HCT116 (cell line): ENCODE measurements around the gene DDX1. TPM values are rescaled to one million over a fixed set of nuclear protein-coding genes. Genes with fewer than 3 reads are reported as not detected.

Experiments
- ATAC-seq: fragments of 200-7000 bp; cut with Tn5 transposase; 2 replicates; pipeline ENCODE4 v1.9.1; 2020; ENCODE audit warnings: mild to moderate bottlenecking, moderate library complexity
- BruUV-seq: library from RNA; stranded (reverse); fragments of 400-500 nt; replicated peaks from 2 replicates; lab custom pipeline; 2021; lab: Mats Ljungman, UMichigan
- CTCF ChIA-PET: fragments of 300-600 bp; sonication (Branson Sonifier 250); formaldehyde crosslinking; loops from one replicate; lab custom pipeline; 2021; ENCODE audit warnings: antibody characterized with exemption; lab: Charles Lee
- POLR2A ChIA-PET: fragments of 300-600, 350-600 bp; sonication (Branson Sonifier 250); formaldehyde crosslinking; loops from one replicate; lab custom pipeline; 2021; ENCODE audit warnings: antibody characterized with exemption; lab: Charles Lee
- RAD21 ChIA-PET, 2 experiments: fragments of 300-600 bp; sonication (Branson Sonifier 250); formaldehyde crosslinking; loops; one replicate each; lab custom pipeline; 2023; ENCODE audit warnings: low total read pairs in 2 of 2; ENCODE audit not compliant: uncharacterized antibody in 2 of 2, unreplicated experiment in 2 of 2, low non-redundant PET in 1 of 2; lab: Charles Lee
- DNase-seq: peaks from one replicate; pipeline ENCODE4 v3.0.0-alpha.2; 2010; ENCODE audit warnings: low read depth, low spot score
- H2AFZ ChIP-seq: fragments of 200-600 bp; shearing (Covaris generic), sonication (generic); 2 replicates; pipeline ENCODE4 v1.6.1; 2017; ENCODE audit warnings: low read depth, mixed run types, mixed read lengths, antibody characterized with exemption, low read length; ENCODE audit not compliant: poor library complexity, severe bottlenecking
- H3K27ac ChIP-seq: 2 replicates; pipeline ENCODE4 v1.5.1; 2012; ENCODE audit warnings: low read depth, low read length
- H3K27me3 ChIP-seq: fragments of 200-600 bp; sonication (generic); 2 replicates; pipeline ENCODE4 v1.6.1; 2016; ENCODE audit warnings: mixed run types, low read length, mixed read lengths; ENCODE audit not compliant: insufficient read depth
- H3K36me3 ChIP-seq, 2 experiments: fragments of 200-500 bp in 1 of 2; fragments of 200-600 bp in 1 of 2; sonication (Bioruptor generic) in 1 of 2; sonication (generic) in 1 of 2; 2 replicates each; pipeline versions ENCODE4 v1.5.1 to v1.6.1; 2014 to 2016; ENCODE audit warnings: low read length in 2 of 2, inconsistent platforms in 1 of 2, mixed read lengths in 1 of 2, mixed run types in 1 of 2; ENCODE audit not compliant: insufficient read depth in 2 of 2, control insufficient read depth in 1 of 2
- H3K4me1 ChIP-seq, 2 experiments: fragments of 200-600 bp in 1 of 2; sonication (generic) in 1 of 2; 2 replicates each; pipeline versions ENCODE4 v1.5.1 to v1.6.1; 2012 to 2017; ENCODE audit warnings: low read length in 2 of 2, inconsistent platforms in 1 of 2, mild to moderate bottlenecking in 1 of 2, mixed read lengths in 1 of 2, mixed run types in 1 of 2, moderate library complexity in 1 of 2; ENCODE audit not compliant: insufficient read depth in 2 of 2, control insufficient read depth in 1 of 2
- H3K4me2 ChIP-seq: fragments of 200-600 bp; sonication (generic); 2 replicates; pipeline ENCODE4 v1.6.1; 2017; ENCODE audit warnings: mixed run types, low read length, mixed read lengths
- H3K4me3 ChIP-seq, 2 experiments: fragments of 200-600 bp in 1 of 2; sonication (generic) in 1 of 2; replicated peaks in 1 of 2; 2 replicates each; pipeline ENCODE4 v1.5.1; 2011 to 2016; ENCODE audit warnings: low read length in 2 of 2, control low read depth in 1 of 2, low read depth in 1 of 2, mild to moderate bottlenecking in 1 of 2, mixed read lengths in 1 of 2, mixed run types in 1 of 2
- H3K79me2 ChIP-seq: fragments of 200-600 bp; sonication (generic); 2 replicates; pipeline ENCODE4 v1.6.1; 2017; ENCODE audit warnings: mild to moderate bottlenecking, mixed run types, low read length, moderate library complexity, mixed read lengths; ENCODE audit not compliant: insufficient read depth
- H3K9ac ChIP-seq: fragments of 200-600 bp; sonication (generic); 2 replicates; pipeline ENCODE4 v1.6.1; 2016; ENCODE audit warnings: low read length, mixed read lengths
- H3K9me2 ChIP-seq: fragments of 200-600 bp; sonication (generic), shearing (Covaris generic); 2 replicates; pipeline ENCODE4 v1.6.1; 2017; ENCODE audit warnings: mixed run types, mild to moderate bottlenecking, moderate library complexity; ENCODE audit not compliant: insufficient read depth
- H3K9me3 ChIP-seq, 2 experiments: fragments of 200-500 bp in 1 of 2; fragments of 200-600 bp in 1 of 2; sonication (Bioruptor generic) in 1 of 2; sonication (generic) in 1 of 2; 2 replicates each; pipeline ENCODE4 v1.6.1; 2014 to 2017; ENCODE audit warnings: low read length in 2 of 2, mixed read lengths in 2 of 2, inconsistent platforms in 1 of 2, low read depth in 1 of 2, mild to moderate bottlenecking in 1 of 2, mixed run types in 1 of 2, moderate library complexity in 1 of 2; ENCODE audit not compliant: control insufficient read depth in 1 of 2, insufficient read depth in 1 of 2
- H4K20me1 ChIP-seq: fragments of 200-600 bp; sonication (generic), shearing (Covaris generic); 2 replicates; pipeline ENCODE4 v1.6.1; 2017; ENCODE audit warnings: mixed run types, mild to moderate bottlenecking, moderate library complexity; ENCODE audit not compliant: insufficient read depth
- CEBPB ChIP-seq: IDR thresholded peaks from 2 replicates; pipeline ENCODE4 v1.6.1; 2012; ENCODE audit warnings: low read depth
- EGR1 ChIP-seq: IDR thresholded peaks from 2 replicates; pipeline ENCODE4 v1.6.1; 2012; ENCODE audit warnings: low read depth
- ELF1 ChIP-seq: IDR thresholded peaks from 2 replicates; pipeline ENCODE4 v1.6.1; 2012; ENCODE audit warnings: low read depth, borderline replicate concordance
- EZH2phosphoT487 ChIP-seq: fragments of 200-600 bp; IDR thresholded peaks from 2 replicates; pipeline ENCODE4 v1.6.1; 2018; ENCODE audit warnings: antibody characterized with exemption, borderline replicate concordance
- FOSL1 ChIP-seq: IDR thresholded peaks from 2 replicates; pipeline ENCODE4 v1.6.1; 2012; ENCODE audit warnings: low read depth
- POLR2A ChIP-seq: IDR thresholded peaks from 2 replicates; pipeline ENCODE4 v1.7.0; 2011; ENCODE audit warnings: borderline replicate concordance; ENCODE audit not compliant: insufficient read depth, insufficient read length; ENCODE audit errors: extremely low read depth
- POLR2AphosphoS5 ChIP-seq: IDR thresholded peaks from 2 replicates; pipeline ENCODE4 v1.6.1; 2011; ENCODE audit warnings: mild to moderate bottlenecking, low read depth, low read length, moderate library complexity
- RAD21 ChIP-seq: IDR thresholded peaks from 2 replicates; pipeline ENCODE4 v1.6.1; 2012; ENCODE audit warnings: low read depth, mild to moderate bottlenecking
- SIN3A ChIP-seq: IDR thresholded peaks from 2 replicates; pipeline ENCODE4 v1.6.1; 2012; ENCODE audit warnings: low read depth
- SRF ChIP-seq: IDR thresholded peaks from 2 replicates; pipeline ENCODE4 v1.6.1; 2012; ENCODE audit warnings: low read depth
- YY1 ChIP-seq: IDR thresholded peaks from 2 replicates; pipeline ENCODE4 v1.6.1; 2011; ENCODE audit warnings: low read length, low read depth, moderate library complexity, mild to moderate bottlenecking; ENCODE audit not compliant: insufficient replicate concordance; ENCODE audit errors: extremely low read depth
- ZFX ChIP-seq: fragments of 450-650 bp; IDR thresholded peaks from 2 replicates; pipeline ENCODE4 v1.6.1; 2017
- ZNF274 ChIP-seq: fragments of 200-500 bp; sonication (Bioruptor generic); IDR thresholded peaks from 2 replicates; pipeline ENCODE4 v1.6.1; 2014; ENCODE audit warnings: mild to moderate bottlenecking, low read depth, low read length, inconsistent platforms
- intact Hi-C: fragments of 100-400 bp; cut with micrococcal nuclease; formaldehyde crosslinking; loops from 2 replicates; pipeline ENCODE4 v1.10.0; 2022
- total RNA-seq: library from RNA; stranded (reverse); gene quantifications from one replicate; pipeline ENCODE4 v1.2.1, GENCODE V29; 2021; ENCODE audit not compliant: unreplicated experiment
- TF ChIP-seq, protein P1 (sequence below): IDR thresholded peaks from 2 replicates; pipeline ENCODE4 v1.6.1; 2012
- TF ChIP-seq, protein P2 (sequence below), 3 experiments: fragments of 200-600 bp in 1 of 3; sonication (generic) in 1 of 3; IDR thresholded peaks in 2 of 3; conservative IDR thresholded peaks in 1 of 3; 2 replicates each; pipeline ENCODE4 v1.5.1; 2012 to 2017; ENCODE audit warnings: low read depth in 2 of 3, low read length in 2 of 3, antibody characterized with exemption in 1 of 3, borderline replicate concordance in 1 of 3, control low read depth in 1 of 3, mild to moderate bottlenecking in 1 of 3, mixed read lengths in 1 of 3, mixed run types in 1 of 3, moderate library complexity in 1 of 3; ENCODE audit not compliant: insufficient read depth in 1 of 3
- TF ChIP-seq, protein P3 (sequence below): IDR thresholded peaks from 2 replicates; pipeline ENCODE4 v1.6.1; 2012

DDX1 gene
- total RNA-seq, 1 experiment from 2014 or later = 117 TPM

DNA sequence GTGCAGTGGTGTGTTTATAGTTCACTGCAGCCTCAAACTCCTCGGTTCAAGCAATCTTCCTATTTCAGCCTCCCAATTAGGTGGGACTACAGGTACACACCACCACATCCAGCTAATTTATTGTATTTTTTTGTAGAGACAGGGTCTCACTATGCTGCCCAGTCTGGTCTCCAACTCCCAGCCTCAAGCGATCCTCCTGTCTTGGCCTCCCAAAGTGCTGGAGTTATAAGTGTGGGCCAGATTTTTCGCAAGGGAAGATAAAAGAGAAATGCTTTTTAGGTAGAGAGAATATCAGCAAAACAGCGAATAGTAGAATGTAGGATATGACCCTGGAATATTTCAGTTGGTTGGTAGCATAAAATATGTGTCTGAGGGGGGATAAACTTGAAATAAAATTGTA, 4.3 kb downstream of the DDX1 start (continued):
- TF ChIP-seq ELF1 = no peak
- no peak for TF ChIP-seq ZNF274
- no peak for TF ChIP-seq POLR2AphosphoS5
- TF ChIP-seq, all 23 proteins: peak for 0

DNA sequence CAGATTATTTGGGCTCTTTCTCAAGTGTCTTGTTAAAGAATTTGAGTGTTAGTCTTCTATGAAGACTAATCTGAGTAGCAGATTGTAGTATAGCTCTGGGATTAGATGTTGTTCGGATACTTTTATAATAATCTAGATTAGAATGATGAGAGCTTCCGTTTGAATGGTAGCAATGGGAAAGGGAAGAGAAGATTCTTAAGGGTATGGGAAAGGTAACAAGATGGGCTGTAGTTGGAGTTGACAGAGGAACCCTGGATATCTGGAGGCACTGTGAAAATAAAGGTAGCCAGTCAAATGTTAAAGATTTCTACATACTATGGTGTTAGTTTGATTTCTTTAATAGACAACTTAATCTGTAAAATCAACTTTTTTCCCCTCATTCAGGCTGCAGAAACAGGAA, 4.7 kb downstream of the DDX1 start:
- Histone ChIP-seq H3K9ac (no peak overlapping the region), H3K27me3 (no peaks in the 10 kb centered on the region), H3K27ac (no peak overlapping the region), H3K36me3 (peaks cover 43 to 52% of the 10 kb centered on the region in 2 experiments), H4K20me1 (no peaks in the 10 kb centered on the region; the same call in 1 of the 2 replicates), H3K9me2 (no peaks in the 10 kb centered on the region), H3K4me1 (peaks cover 0 to 5% of the 10 kb centered on the region in 2 experiments; a peak in 2 of 4 replicates), H3K79me2 (peaks cover 52% of the 10 kb centered on the region), H3K4me2 (no peak overlapping the region), H2AFZ (no peak overlapping the region), H3K9me3 (no peaks in the 10 kb centered on the region), H3K4me3 (no peak overlapping the region)
- DNase-seq (no peak), ATAC-seq (no peak)
- intact Hi-C loops = no loop called here
- POLR2A ChIA-PET = no interaction called here
- CTCF ChIA-PET = interaction anchor here (0.6 kb wide), 1 partner anchor 19 kb away, joined by 3 read pairs; no protein-coding TSS in a partner anchor
- TF ChIP-seq YY1 (no peak), CEBPB (no peak), EGR1 (no peak), SRF (no peak), EZH2phosphoT487 (no peak), RAD21 (no peak), SIN3A (no peak), ZFX (no peak), POLR2AphosphoS5 (no peak), FOSL1 (no peak), ELF1 (no peak), POLR2A (no peak)
- TF ChIP-seq, protein P1, sequence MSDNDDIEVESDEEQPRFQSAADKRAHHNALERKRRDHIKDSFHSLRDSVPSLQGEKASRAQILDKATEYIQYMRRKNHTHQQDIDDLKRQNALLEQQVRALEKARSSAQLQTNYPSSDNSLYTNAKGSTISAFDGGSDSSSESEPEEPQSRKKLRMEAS = no peak
- TF ChIP-seq, protein P2, sequence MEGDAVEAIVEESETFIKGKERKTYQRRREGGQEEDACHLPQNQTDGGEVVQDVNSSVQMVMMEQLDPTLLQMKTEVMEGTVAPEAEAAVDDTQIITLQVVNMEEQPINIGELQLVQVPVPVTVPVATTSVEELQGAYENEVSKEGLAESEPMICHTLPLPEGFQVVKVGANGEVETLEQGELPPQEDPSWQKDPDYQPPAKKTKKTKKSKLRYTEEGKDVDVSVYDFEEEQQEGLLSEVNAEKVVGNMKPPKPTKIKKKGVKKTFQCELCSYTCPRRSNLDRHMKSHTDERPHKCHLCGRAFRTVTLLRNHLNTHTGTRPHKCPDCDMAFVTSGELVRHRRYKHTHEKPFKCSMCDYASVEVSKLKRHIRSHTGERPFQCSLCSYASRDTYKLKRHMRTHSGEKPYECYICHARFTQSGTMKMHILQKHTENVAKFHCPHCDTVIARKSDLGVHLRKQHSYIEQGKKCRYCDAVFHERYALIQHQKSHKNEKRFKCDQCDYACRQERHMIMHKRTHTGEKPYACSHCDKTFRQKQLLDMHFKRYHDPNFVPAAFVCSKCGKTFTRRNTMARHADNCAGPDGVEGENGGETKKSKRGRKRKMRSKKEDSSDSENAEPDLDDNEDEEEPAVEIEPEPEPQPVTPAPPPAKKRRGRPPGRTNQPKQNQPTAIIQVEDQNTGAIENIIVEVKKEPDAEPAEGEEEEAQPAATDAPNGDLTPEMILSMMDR (IDR thresholded peaks at IDR 0.05 in 2 of 3, conservative IDR thresholded peaks at IDR 0.05 in 1 of 3; ENCODE audit: borderline replicate concordance in 1 of 3, insufficient read depth in 1 of 3, low read depth in 2 of 3, low read length in 2 of 3) = no peak
- TF ChIP-seq, protein P3, sequence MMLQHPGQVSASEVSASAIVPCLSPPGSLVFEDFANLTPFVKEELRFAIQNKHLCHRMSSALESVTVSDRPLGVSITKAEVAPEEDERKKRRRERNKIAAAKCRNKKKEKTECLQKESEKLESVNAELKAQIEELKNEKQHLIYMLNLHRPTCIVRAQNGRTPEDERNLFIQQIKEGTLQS = no peak
- BruUV-seq = no TSS peak
- RAD21 ChIA-PET = no interaction called here
